ENCODE data around the gene HOXD4.

Gene HOXD4

GRCh38 chr2:176175709-176176607, 24.6 kb downstream of the HOXD4 start:
- no peak for TF ChIP-seq GLIS2 (tag by site-specific recombination; IDR thresholded peaks at IDR 0.05)
- no peak for TF ChIP-seq ZNF843 (tag by site-specific recombination; IDR thresholded peaks at IDR 0.05)
- no peak for TF ChIP-seq ZNF391 (tag by site-specific recombination; IDR thresholded peaks at IDR 0.05; ENCODE audit: borderline replicate concordance, low read depth)
- TF ChIP-seq EGR2 (tag by site-specific recombination; IDR thresholded peaks at IDR 0.05; ENCODE audit: low read depth), result peak; percentile 19; the same call in 1 of the 2 replicates
- TF ChIP-seq ZFP37 (tag by site-specific recombination; IDR thresholded peaks at IDR 0.05), result no peak
- no peak for TF ChIP-seq ZNF777 (tag by site-specific recombination; IDR thresholded peaks at IDR 0.05; ENCODE audit: borderline replicate concordance)
- no peak for TF ChIP-seq ZNF211 (tag by site-specific recombination; IDR thresholded peaks at IDR 0.05; ENCODE audit: low read depth)
- Histone ChIP-seq H3K4me1 (ENCODE audit: control insufficient read depth, insufficient read depth, low read length) (peaks cover 4% of the 10 kb centered on the region; the same call in 1 of the 2 replicates), H3K4me3 (ENCODE audit: low read depth, low read length) (no peak overlapping the region), H3K36me3 (ENCODE audit: control insufficient read depth in 2 of 2, insufficient read depth in 1 of 2, low read length in 2 of 2) (peaks cover 0 to 23% of the 10 kb centered on the region in 2 experiments; a peak in 1 of 3 replicates), H3K9me3 (ENCODE audit: control insufficient read depth, insufficient read depth, low read depth, low read length) (no peaks in the 10 kb centered on the region), H3K27ac (ENCODE audit: extremely low read depth, low read depth, low read length) (no peak overlapping the region)
- CTCF ChIA-PET, result interaction anchor here (0.7 to 1.0 kb wide), 2 partner anchors 278 to 476 kb away, joined by 3 read pairs; no protein-coding TSS in a partner anchor
- POLR2A ChIA-PET, result no interaction called here

- ChIA-PET POLR2A (interaction anchor here (0.9 to 1.1 kb wide), 2 partner anchors 11 to 24 kb away, joined by 3 read pairs; partner anchors contain the start of gene HOXD1), CTCF (interaction anchor here (0.6 kb wide), 1 partner anchor 861 kb away, joined by 3 read pairs; no protein-coding TSS in a partner anchor)
- Histone ChIP-seq H3K36me3 (ENCODE audit: control insufficient read depth in 2 of 2, insufficient read depth in 1 of 2, low read length in 2 of 2) (peaks cover 0 to 11% of the 10 kb centered on the region in 2 experiments; a peak in 1 of 3 replicates), H3K27ac (ENCODE audit: extremely low read depth, low read depth, low read length) (peak overlapping the region; percentile 69; the same call in 1 of the 2 replicates), H3K4me1 (ENCODE audit: control insufficient read depth, insufficient read depth, low read length) (peaks cover 4% of the 10 kb centered on the region; the same call in 1 of the 2 replicates), H3K9me3 (ENCODE audit: control insufficient read depth, insufficient read depth, low read depth, low read length) (no peaks in the 10 kb centered on the region), H3K4me3 (ENCODE audit: low read depth, low read length) (peak overlapping the region; percentile 32)
- TF ChIP-seq ZNF211 (tag by site-specific recombination; IDR thresholded peaks at IDR 0.05; ENCODE audit: low read depth), result no peak
- TF ChIP-seq ZBTB8A (tag by site-specific recombination; IDR thresholded peaks at IDR 0.05), result peak; percentile 28; the same call in 1 of the 2 replicates
- peak; percentile 46; the same call in 1 of the 2 replicates for TF ChIP-seq CTCF (tag by site-specific recombination; IDR thresholded peaks at IDR 0.05)
Measured at GRCh38 chr2:176177580-176178037, 26.3 kb downstream of the HOXD4 start.

- CTCF ChIA-PET, result no interaction called here
- Histone ChIP-seq H3K4me1 (ENCODE audit: control insufficient read depth, insufficient read depth, low read length) (peaks cover 4% of the 10 kb centered on the region; the same call in 1 of the 2 replicates), H3K36me3 (ENCODE audit: control insufficient read depth in 2 of 2, insufficient read depth in 1 of 2, low read length in 2 of 2) (peaks cover 0 to 11% of the 10 kb centered on the region in 2 experiments; a peak in 1 of 3 replicates), H3K27ac (ENCODE audit: extremely low read depth, low read depth, low read length) (peak overlapping the region; percentile 69), H3K9me3 (ENCODE audit: control insufficient read depth, insufficient read depth, low read depth, low read length) (no peaks in the 10 kb centered on the region), H3K4me3 (ENCODE audit: low read depth, low read length) (peak overlapping the region; percentile 32)
- POLR2A ChIA-PET, result interaction anchor here (0.9 to 1.6 kb wide), 3 partner anchors 10 to 25 kb away, joined by 3 to 4 read pairs (median 3); partner anchors contain the start of gene HOXD1
- TF ChIP-seq ZNF335 (tag by site-specific recombination; conservative IDR thresholded peaks at IDR 0.05), result peak; percentile 31; the same call in 1 of the 2 replicates
- TF ChIP-seq SP3 (tag by site-specific recombination; IDR thresholded peaks at IDR 0.05), result peak; percentile 47; the same call in 1 of the 2 replicates
- TF ChIP-seq ZNF2 (tag by site-specific recombination; IDR thresholded peaks at IDR 0.05), result no peak
- no peak for TF ChIP-seq PRDM1 (tag by site-specific recombination; IDR thresholded peaks at IDR 0.05)
- TF ChIP-seq GLIS2 (tag by site-specific recombination; IDR thresholded peaks at IDR 0.05), result peak; percentile 24; the same call in 1 of the 2 replicates
- TF ChIP-seq EGR2 (tag by site-specific recombination; IDR thresholded peaks at IDR 0.05; ENCODE audit: low read depth), result 0 out of 2 replicates have a peak, but pooled peaks have one; percentile 34
- TF ChIP-seq ZNF221 (tag by site-specific recombination; IDR thresholded peaks at IDR 0.05; ENCODE audit: borderline replicate concordance), result no peak
- no peak for TF ChIP-seq TRIM28 (IDR thresholded peaks at IDR 0.05; ENCODE audit: borderline replicate concordance, low read length)
- TF ChIP-seq ZNF623 (tag by site-specific recombination; IDR thresholded peaks at IDR 0.05), result no peak
- TF ChIP-seq ZBTB26 (tag by site-specific recombination; optimal IDR thresholded peaks at IDR 0.05), result peak; percentile 59
- TF ChIP-seq KLF9 (tag by site-specific recombination; IDR thresholded peaks at IDR 0.05; ENCODE audit: low read depth), result peak; percentile 83; the same call in 1 of the 2 replicates
- no peak for TF ChIP-seq ZNF211 (tag by site-specific recombination; IDR thresholded peaks at IDR 0.05; ENCODE audit: low read depth)
- no peak for TF ChIP-seq ZNF148 (tag by site-specific recombination; IDR thresholded peaks at IDR 0.05; ENCODE audit: borderline replicate concordance)
- TF ChIP-seq ZNF510 (tag by site-specific recombination; IDR thresholded peaks at IDR 0.05; ENCODE audit: insufficient replicate concordance), result no peak
Measured at GRCh38 chr2:176178038-176178756, 26.8 kb downstream of the HOXD4 start.
